Nephron progenitor cell (in vitro differentiated cells): ENCODE results near the gene SNAPC2.
"Not testable (repeated sequence)": the region's sequence is repeated elsewhere in the genome, so short reads cannot be mapped to it uniquely, and the experiment has no call there.

Experiments
- DNase-seq: peaks from one replicate; pipeline ENCODE4 v3.0.0; 2021
- H3K27ac Mint-ChIP-seq: 2 replicates; pipeline ENCODE4 v1.8.0; 2021; ENCODE audit warnings: mild to moderate bottlenecking, moderate library complexity, mixed read lengths
- H3K27me3 Mint-ChIP-seq: 2 replicates; pipeline ENCODE4 v1.8.0; 2021; ENCODE audit warnings: mild to moderate bottlenecking, low read depth, mixed read lengths; ENCODE audit not compliant: poor library complexity
- H3K36me3 Mint-ChIP-seq: 2 replicates; pipeline ENCODE4 v1.8.0; 2021; ENCODE audit warnings: low read depth, mixed read lengths
- H3K4me1 Mint-ChIP-seq: 2 replicates; pipeline ENCODE4 v1.8.0; 2021; ENCODE audit warnings: mixed read lengths
- H3K4me3 Mint-ChIP-seq: 2 replicates; pipeline ENCODE4 v1.8.0; 2021; ENCODE audit warnings: mild to moderate bottlenecking, moderate library complexity, mixed read lengths
- H3K9me3 Mint-ChIP-seq: 2 replicates; pipeline ENCODE4 v1.8.0; 2021; ENCODE audit warnings: mild to moderate bottlenecking, moderate library complexity, mixed read lengths
- TF ChIP-seq, protein P1 (sequence below): fragments of 200-600 bp; sonication (generic); IDR thresholded peaks from 2 replicates; pipeline ENCODE4 v1.5.0; 2021; ENCODE audit warnings: antibody characterized with exemption

Gene SNAPC2

DNA sequence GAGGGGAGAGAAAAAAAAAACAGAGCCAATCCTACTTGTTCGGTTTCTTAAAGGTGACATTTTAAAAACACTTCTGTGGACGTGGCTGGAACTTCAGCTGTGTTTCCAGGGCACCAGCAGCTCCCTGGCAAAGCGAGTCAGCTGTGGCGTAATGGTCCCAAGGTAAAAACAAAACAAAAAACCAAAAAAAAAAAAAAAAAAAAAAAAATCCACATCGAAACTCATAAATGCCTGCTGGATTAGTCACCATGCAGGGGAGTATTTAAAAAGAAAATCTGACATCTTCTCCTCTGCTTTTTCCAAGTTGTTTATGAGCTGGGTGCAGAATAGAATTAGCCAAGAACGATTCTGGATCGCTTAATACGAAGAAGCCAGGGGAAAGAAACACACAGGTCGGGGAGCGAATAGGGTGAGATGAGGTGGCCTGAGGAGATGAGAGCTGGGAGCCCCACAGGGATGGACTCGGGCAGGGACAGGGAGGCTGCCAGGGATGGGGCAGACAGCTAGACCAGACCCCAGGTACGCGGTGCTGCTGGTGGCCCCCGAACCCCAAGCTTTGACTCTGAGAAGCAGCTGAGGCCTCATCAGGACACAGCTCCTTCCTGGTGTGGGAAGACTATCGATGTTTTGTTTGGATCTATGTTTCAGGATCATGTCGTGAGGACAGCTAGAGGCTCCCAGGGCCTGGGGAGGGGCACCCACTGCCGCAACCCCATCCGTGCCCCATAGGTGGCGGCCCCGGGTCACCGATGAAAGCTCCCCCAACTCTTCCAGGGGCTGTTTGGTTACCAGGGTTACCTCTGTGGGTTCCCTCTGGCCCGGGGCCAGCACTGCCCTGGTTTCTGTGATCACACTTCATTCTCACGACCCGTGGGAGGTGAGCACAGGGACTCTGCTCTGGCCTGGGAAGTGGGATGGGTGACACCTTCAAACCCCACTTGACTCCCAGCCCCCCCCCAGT lies 8.9 kb downstream of the SNAPC2 start:
- TF ChIP-seq, protein P1, sequence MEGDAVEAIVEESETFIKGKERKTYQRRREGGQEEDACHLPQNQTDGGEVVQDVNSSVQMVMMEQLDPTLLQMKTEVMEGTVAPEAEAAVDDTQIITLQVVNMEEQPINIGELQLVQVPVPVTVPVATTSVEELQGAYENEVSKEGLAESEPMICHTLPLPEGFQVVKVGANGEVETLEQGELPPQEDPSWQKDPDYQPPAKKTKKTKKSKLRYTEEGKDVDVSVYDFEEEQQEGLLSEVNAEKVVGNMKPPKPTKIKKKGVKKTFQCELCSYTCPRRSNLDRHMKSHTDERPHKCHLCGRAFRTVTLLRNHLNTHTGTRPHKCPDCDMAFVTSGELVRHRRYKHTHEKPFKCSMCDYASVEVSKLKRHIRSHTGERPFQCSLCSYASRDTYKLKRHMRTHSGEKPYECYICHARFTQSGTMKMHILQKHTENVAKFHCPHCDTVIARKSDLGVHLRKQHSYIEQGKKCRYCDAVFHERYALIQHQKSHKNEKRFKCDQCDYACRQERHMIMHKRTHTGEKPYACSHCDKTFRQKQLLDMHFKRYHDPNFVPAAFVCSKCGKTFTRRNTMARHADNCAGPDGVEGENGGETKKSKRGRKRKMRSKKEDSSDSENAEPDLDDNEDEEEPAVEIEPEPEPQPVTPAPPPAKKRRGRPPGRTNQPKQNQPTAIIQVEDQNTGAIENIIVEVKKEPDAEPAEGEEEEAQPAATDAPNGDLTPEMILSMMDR: peak; percentile 51
- Mint-ChIP-seq H3K27ac (peak overlapping the region; percentile 48), H3K9me3 (no peaks in the 10 kb centered on the region), H3K4me3 (no peak overlapping the region), H3K36me3 (no peaks in the 10 kb centered on the region), H3K4me1 (peaks cover 20% of the 10 kb centered on the region), H3K27me3 (no peaks in the 10 kb centered on the region)
- DNase-seq: peak; percentile 72

DNA sequence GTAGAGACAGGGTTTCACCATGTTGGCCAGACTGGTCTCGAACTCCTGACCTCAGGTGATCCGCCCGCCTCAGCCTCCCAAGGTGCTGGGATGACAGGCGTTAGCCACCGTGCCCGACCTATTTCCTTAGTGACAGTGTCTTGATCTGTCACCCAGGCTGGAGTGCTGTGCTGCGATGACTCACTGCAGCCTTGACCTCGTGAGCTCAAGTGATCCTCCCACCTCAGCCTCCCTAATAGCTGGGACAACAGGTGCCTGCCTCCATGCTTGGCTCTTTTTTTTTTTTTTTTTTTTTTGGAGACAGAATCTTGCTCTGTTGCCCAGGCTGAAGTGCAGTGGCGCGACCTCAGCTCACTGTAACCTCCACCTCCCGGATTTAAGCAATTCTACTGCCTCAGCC lies 9.9 kb downstream of the SNAPC2 start:
- H3K36me3 Mint-ChIP-seq, H3K27me3 Mint-ChIP-seq, H3K9me3 Mint-ChIP-seq, H3K27ac Mint-ChIP-seq, H3K4me3 Mint-ChIP-seq, DNase-seq: not testable (repeated sequence)
- H3K4me1 Mint-ChIP-seq: peaks cover 20% of the 10 kb centered on the region

DNA sequence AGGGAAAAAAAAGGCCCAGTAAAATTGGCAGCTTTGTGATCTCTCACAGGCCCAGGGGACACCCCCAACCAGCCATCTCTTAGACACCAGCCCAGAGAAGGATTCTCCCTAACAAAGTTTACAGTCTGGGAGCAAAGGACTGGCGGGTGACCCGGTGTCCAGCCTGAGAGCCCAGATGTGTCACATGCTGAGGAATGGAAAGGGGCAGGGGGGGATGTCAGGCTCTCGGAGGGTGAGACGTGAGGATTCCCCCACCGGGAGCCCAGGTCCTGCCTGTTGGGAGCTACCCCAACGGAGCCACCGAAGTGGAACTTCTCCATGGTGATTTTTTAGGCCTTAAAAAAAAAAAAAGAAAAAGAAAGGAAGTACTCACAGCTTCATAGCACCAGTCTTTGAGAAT lies 10.6 kb downstream of the SNAPC2 start:
- Mint-ChIP-seq H3K9me3 (no peaks in the 10 kb centered on the region), H3K36me3 (peaks cover 3% of the 10 kb centered on the region), H3K4me3 (no peak overlapping the region), H3K27me3 (no peaks in the 10 kb centered on the region), H3K4me1 (peaks cover 20% of the 10 kb centered on the region), H3K27ac (no peak overlapping the region)
- TF ChIP-seq, protein P1: no peak
- no peak for DNase-seq

DNA sequence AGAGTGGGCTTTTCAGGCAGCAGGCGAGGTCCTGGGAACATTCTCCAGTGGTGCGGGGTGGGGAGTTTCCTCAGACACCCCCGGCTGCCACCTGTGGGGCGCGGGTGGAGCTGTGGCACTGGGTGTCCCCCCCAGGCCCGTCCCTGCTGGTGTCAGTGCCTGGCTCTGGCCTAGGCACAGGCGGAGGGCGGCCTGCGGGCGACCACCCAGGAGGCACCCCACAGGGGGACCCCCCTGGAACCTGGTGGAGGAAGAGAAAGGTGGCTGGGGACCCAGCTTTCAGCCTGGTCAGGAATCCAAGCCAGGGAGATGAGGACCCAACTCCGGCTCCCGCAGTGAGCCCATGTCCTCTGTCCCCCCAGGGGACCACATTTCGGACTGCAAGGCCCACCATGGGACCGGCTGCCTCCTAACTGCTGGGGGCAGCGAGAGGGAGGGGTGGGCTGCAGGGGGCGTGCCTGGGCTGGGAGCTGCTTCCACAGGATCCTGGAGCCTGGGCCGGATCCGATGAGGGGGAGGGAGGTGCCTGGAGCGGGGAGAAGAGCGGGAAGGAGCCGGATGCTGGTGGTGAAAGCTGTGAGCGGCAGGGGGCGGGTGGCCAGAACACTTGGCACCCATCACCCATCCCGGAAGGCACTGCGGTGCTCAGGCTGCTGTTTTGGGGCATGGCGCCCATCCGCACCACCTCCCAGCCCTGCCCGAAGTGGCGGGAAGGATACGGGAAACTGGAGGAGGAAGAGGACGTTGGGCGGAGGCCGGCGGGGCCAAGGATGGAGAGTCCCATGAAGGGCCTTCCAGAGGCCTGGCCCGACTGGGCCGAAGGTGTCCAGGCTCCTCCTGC lies 11.3 kb downstream of the SNAPC2 start:
- no peak for DNase-seq
- H3K4me3 Mint-ChIP-seq: no peak overlapping the region
- peaks cover 18% of the 10 kb centered on the region for H3K4me1 Mint-ChIP-seq
- H3K36me3 Mint-ChIP-seq: peaks cover 9% of the 10 kb centered on the region
- no peak overlapping the region for H3K27ac Mint-ChIP-seq
- H3K27me3 Mint-ChIP-seq: no peaks in the 10 kb centered on the region
- no peaks in the 10 kb centered on the region for H3K9me3 Mint-ChIP-seq
- TF ChIP-seq, protein P1: no peak

DNA sequence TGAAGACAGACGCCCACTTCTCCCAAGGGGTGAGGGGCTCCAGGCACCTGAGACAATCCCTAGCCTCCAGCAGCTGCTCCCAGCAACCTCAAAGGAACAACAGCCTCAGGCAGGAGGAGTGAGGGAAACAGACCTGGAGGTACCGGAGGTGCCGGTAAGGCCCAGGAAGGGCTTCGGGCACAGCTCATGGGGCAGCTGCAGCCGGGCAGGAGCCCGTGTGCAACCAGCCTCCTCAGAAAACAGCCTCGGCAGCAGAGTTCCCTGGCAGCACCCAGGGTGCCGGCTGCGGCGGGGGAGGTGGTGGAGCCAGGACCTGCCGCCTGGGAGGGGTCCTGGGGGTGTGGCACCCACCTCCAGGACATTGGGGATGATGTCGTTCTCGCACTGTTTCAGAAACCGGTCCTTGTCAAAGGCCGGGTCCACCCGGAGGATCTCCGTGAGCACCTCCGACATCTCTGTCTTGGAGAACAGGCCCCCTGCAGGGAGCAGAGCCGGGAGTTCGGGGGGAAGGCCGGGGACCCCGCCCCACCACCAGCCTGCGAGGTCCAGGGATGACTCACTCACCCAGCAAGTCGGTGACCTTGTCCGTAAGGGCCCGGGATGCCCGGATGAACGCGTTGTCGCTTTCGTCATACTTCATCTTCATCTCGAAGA lies 12.3 kb downstream of the SNAPC2 start:
- DNase-seq: no peak
- no peak overlapping the region for H3K27ac Mint-ChIP-seq
- no peak overlapping the region for H3K4me3 Mint-ChIP-seq
- H3K9me3 Mint-ChIP-seq: no peaks in the 10 kb centered on the region
- TF ChIP-seq, protein P1: no peak
- H3K4me1 Mint-ChIP-seq: peaks cover 14% of the 10 kb centered on the region
- peaks cover 10% of the 10 kb centered on the region for H3K36me3 Mint-ChIP-seq
- H3K27me3 Mint-ChIP-seq: no peaks in the 10 kb centered on the region

DNA sequence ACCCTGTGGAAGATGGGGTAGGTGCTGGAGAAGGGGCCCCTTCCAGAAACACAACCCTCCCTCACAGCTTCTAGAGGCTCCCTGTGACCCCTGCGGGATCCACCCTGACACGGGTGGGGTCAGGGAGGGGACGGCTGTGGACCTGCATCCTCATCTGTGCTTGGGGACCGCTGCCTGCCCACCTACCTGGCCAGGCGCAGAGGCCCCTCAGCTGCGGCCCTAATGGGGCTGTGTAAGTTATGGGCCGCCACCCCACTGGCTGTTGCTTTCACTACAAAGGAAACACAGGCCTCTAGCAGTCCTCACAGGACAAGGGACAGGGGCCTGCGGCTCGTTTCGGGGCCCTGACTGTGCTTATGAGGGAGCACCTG lies 12.8 kb downstream of the SNAPC2 start:
- TF ChIP-seq, protein P1: no peak

More for the DNA sequence above, 12.8 kb downstream of the SNAPC2 start:
- Mint-ChIP-seq H3K4me1 (peaks cover 14% of the 10 kb centered on the region), H3K9me3 (no peaks in the 10 kb centered on the region), H3K4me3 (no peak overlapping the region), H3K27ac (no peak overlapping the region), H3K27me3 (no peaks in the 10 kb centered on the region), H3K36me3 (peaks cover 13% of the 10 kb centered on the region)
- no peak for DNase-seq
